BLaER1 (cell line): ENCODE measurements around the gene ATOH8.

Experiments used
- H3K27ac ChIP-seq: shearing (Covaris generic); formaldehyde crosslinking; 2 replicates; pipeline ENCODE4 v1.8.1; 2022
- H3K27me3 ChIP-seq: shearing (Covaris generic); formaldehyde crosslinking; 2 replicates; pipeline ENCODE4 v1.8.1; 2022
- H3K36me3 ChIP-seq: shearing (Covaris generic); formaldehyde crosslinking; 2 replicates; pipeline ENCODE4 v1.8.1; 2022
- H3K4me1 ChIP-seq: shearing (Covaris generic); formaldehyde crosslinking; 2 replicates; pipeline ENCODE4 v1.8.1; 2022
- H3K4me2 ChIP-seq: shearing (Covaris generic); formaldehyde crosslinking; 2 replicates; pipeline ENCODE4 v1.8.1; 2022
- H3K4me3 ChIP-seq: shearing (Covaris generic); formaldehyde crosslinking; 2 replicates; pipeline ENCODE4 v1.8.1; 2022
- H3K9ac ChIP-seq: shearing (Covaris generic); formaldehyde crosslinking; 2 replicates; pipeline ENCODE4 v1.8.1; 2022
- H3K9me3 ChIP-seq: shearing (Covaris generic); formaldehyde crosslinking; 2 replicates; pipeline ENCODE4 v1.8.1; 2022
- H4K20me1 ChIP-seq: shearing (Covaris generic); formaldehyde crosslinking; 2 replicates; pipeline ENCODE4 v1.8.1; 2022
- Cebpa-rat ChIP-seq: shearing (Covaris generic); IDR thresholded peaks from 2 replicates; pipeline ENCODE4 v1.8.1; 2022

ATOH8 gene

GRCh38 chr2:85760371-85760770, 6.6 kb downstream of the ATOH8 start:
- Histone ChIP-seq H3K27me3 (peaks cover 30% of the 10 kb centered on the region), H3K4me3 (no peak overlapping the region), H3K9me3 (no peaks in the 10 kb centered on the region), H3K27ac (no peak overlapping the region), H3K9ac (no peak overlapping the region), H3K4me2 (no peak overlapping the region), H3K36me3 (no peaks in the 10 kb centered on the region), H3K4me1 (peaks cover 20% of the 10 kb centered on the region), H4K20me1 (peaks cover 25% of the 10 kb centered on the region)
- no peak for TF ChIP-seq Cebpa-rat

DNA sequence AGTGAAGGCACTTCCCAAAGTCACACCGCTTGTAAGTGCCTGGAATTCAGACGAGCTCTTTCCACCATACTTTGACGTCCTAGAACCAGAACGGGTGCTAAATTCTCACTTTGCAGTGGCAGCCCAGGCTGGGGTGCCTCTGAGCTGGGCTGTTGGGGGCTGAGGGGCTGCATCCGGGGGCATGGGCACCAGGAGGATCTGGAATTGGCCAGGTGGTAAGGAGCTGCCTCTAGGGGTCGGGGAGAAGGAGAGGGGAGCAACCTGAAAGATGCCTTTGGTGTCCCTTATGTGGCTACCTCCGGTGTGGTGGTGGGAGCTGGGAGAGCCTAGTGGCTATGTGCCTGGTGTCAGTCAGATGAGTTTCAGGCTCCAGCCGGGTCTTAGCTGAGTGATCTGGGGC, 7.1 kb downstream of the ATOH8 start:
- H3K27ac ChIP-seq = no peak overlapping the region
- no peak for TF ChIP-seq Cebpa-rat
- H3K9ac ChIP-seq = no peak overlapping the region
- H4K20me1 ChIP-seq = peaks cover 22% of the 10 kb centered on the region; the same call in 1 of the 2 replicates
- peaks cover 16% of the 10 kb centered on the region for H3K4me1 ChIP-seq
- H3K4me3 ChIP-seq = no peak overlapping the region
- no peak overlapping the region for H3K4me2 ChIP-seq
- no peaks in the 10 kb centered on the region for H3K9me3 ChIP-seq
- no peaks in the 10 kb centered on the region for H3K36me3 ChIP-seq
- H3K27me3 ChIP-seq = peaks cover 25% of the 10 kb centered on the region

- H3K4me2 ChIP-seq = no peak overlapping the region
- H3K9ac ChIP-seq = no peak overlapping the region
- no peaks in the 10 kb centered on the region for H3K9me3 ChIP-seq
- H3K4me3 ChIP-seq = no peak overlapping the region
- H3K36me3 ChIP-seq = no peaks in the 10 kb centered on the region
- H3K27ac ChIP-seq = no peak overlapping the region
- no peak for TF ChIP-seq Cebpa-rat
- peaks cover 16% of the 10 kb centered on the region; the same call in 1 of the 2 replicates for H4K20me1 ChIP-seq
- H3K4me1 ChIP-seq = peaks cover 16% of the 10 kb centered on the region
- peaks cover 19% of the 10 kb centered on the region for H3K27me3 ChIP-seq
These were observed 7.7 kb downstream of the ATOH8 start for GRCh38 chr2:85761512-85761944.

DNA sequence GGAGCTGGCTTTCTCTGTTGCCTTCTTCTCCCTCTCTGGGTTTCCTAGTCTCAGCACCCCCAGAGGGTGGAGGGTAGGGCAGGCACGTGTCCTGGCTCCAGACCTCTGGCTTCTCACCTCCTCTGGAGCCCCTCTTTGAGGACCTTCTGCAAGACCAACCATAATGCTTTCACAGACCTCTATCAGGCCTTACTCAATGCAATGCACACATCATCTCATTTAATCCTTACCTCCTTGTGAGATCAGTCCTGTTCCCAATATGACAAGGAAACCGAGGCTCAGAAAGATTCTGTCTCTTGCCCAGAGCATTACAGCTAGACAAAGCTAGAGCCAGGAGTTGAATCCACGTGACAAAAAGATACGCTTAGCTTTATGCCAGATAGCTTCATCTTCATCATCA, 8.2 kb downstream of the ATOH8 start:
- no peaks in the 10 kb centered on the region for H3K9me3 ChIP-seq
- H3K4me2 ChIP-seq = no peak overlapping the region
- peaks cover 15% of the 10 kb centered on the region for H3K27me3 ChIP-seq
- H3K9ac ChIP-seq = no peak overlapping the region
- H4K20me1 ChIP-seq = peaks cover 12% of the 10 kb centered on the region; the same call in 1 of the 2 replicates
- H3K36me3 ChIP-seq = no peaks in the 10 kb centered on the region
- no peak overlapping the region for H3K27ac ChIP-seq
- no peak for TF ChIP-seq Cebpa-rat
- no peak overlapping the region for H3K4me3 ChIP-seq
- peaks cover 16% of the 10 kb centered on the region for H3K4me1 ChIP-seq

DNA sequence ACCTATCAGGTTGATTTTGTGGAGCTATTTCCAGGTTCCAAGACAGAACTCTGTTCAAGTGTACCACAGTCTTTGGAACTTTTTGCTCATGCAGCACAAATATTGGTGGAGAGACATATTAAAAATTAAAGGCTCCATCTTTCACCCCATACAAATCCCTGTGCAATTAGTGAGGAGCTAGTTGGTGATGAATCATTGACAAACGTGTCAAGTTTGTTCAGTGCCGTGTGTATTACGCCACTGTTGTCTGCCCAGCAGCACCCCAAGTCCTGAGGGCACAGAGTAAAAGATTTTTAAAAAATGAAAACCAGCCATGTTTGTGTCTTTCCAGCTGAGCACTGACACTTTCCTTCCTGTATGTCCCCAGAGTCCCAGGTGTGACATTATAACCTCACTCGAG, 9.3 kb downstream of the ATOH8 start:
- Histone ChIP-seq H3K27ac (no peak overlapping the region), H3K4me2 (peak overlapping the region; percentile 13), H4K20me1 (peaks cover 7% of the 10 kb centered on the region; the same call in 1 of the 2 replicates), H3K9ac (no peak overlapping the region), H3K9me3 (no peaks in the 10 kb centered on the region), H3K4me3 (no peak overlapping the region), H3K27me3 (0 out of 2 replicates have a peak, but pooled peaks cover 4% of the 10 kb centered on the region), H3K4me1 (peaks cover 16% of the 10 kb centered on the region), H3K36me3 (no peaks in the 10 kb centered on the region)
- TF ChIP-seq Cebpa-rat = no peak

DNA sequence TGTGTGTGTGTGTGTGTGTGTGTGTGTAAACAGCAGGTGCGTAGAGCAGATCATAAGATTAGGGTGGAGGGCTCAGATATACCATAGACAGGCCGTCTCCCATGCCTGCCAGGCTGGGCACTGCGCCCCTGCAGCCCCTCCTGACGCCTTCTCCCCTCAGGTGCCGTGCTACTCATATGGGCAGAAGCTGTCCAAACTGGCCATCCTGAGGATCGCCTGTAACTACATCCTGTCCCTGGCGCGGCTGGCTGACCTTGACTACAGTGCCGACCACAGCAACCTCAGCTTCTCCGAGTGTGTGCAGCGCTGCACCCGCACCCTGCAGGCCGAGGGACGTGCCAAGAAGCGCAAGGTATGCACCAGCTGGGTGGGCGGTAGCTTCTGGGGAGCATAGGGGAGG, 10.0 kb downstream of the ATOH8 start:
- no peaks in the 10 kb centered on the region for H3K27me3 ChIP-seq
- H3K9me3 ChIP-seq = no peaks in the 10 kb centered on the region

DNA sequence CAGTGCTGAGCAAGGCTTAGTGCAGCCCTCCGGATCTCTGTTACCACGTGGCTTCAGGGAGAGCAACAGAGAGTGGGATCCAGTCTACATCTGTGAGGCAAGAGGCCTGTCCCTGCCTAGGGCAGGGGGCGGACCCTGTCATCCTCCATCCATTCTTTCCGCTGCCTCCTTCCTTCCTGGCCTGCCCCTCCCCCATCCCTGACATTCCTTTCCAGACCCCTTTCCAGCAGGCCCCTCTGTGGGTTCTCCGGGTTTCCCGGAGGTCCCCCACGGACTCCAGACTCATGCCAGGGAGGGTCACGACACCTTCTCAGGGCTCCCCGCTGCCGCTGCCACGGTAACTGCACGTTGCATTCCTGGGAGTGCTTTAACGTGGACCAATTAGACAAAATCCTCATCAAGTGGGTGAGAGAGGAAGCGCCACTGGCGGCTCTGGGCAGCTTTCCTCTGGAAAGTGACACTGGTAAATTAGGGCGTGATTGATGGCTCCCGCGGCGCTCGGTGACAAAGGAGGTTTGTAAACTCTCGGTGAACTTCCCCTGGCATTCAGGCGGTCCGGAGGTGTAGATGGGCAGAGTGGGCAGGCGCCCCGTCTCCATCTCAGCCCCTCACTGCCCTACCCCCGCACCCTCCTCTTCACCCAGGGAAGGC, 11.4 kb downstream of the ATOH8 start:
- Histone ChIP-seq H3K4me3 (no peak overlapping the region), H3K4me2 (no peak overlapping the region), H4K20me1 (no peaks in the 10 kb centered on the region; the same call in 1 of the 2 replicates), H3K4me1 (peaks cover 23% of the 10 kb centered on the region), H3K27me3 (no peaks in the 10 kb centered on the region), H3K9ac (no peak overlapping the region), H3K27ac (no peak overlapping the region), H3K36me3 (no peaks in the 10 kb centered on the region), H3K9me3 (no peaks in the 10 kb centered on the region)
- TF ChIP-seq Cebpa-rat = no peak

More for the DNA sequence above, 10.0 kb downstream of the ATOH8 start:
- Histone ChIP-seq H3K4me3 (no peak overlapping the region), H4K20me1 (peaks cover 2% of the 10 kb centered on the region; the same call in 1 of the 2 replicates), H3K9ac (no peak overlapping the region), H3K36me3 (no peaks in the 10 kb centered on the region), H3K4me1 (peaks cover 17% of the 10 kb centered on the region), H3K27ac (no peak overlapping the region), H3K4me2 (peak overlapping the region; percentile 13)
- TF ChIP-seq Cebpa-rat = no peak

DNA sequence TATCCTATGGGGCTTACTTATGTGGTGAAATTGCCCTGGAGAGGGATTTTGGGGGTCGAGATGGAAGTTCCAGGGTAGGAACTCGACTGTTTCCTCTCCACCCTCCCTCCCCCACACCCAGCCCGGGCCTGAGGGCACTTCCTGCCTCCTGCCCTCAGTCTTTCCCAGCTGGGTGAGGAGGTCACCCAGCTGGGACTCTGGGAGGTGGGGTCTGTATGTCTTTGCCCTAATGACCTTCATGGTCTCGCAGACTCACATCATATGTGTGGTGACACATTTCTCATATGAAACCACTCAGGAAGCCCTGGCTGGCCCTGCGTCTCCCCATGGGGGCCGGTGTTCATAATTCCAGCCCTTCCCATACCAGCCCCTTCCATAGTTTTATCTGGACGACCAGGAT, 12.4 kb downstream of the ATOH8 start:
- H3K4me3 ChIP-seq = no peak overlapping the region
- no peak overlapping the region for H3K9ac ChIP-seq
- H3K27ac ChIP-seq = no peak overlapping the region
- no peaks in the 10 kb centered on the region for H3K27me3 ChIP-seq
- H3K4me1 ChIP-seq = peaks cover 23% of the 10 kb centered on the region
- no peaks in the 10 kb centered on the region; the same call in 1 of the 2 replicates for H4K20me1 ChIP-seq
- no peak for TF ChIP-seq Cebpa-rat
- H3K36me3 ChIP-seq = no peaks in the 10 kb centered on the region
- no peak overlapping the region for H3K4me2 ChIP-seq
- H3K9me3 ChIP-seq = no peaks in the 10 kb centered on the region

DNA sequence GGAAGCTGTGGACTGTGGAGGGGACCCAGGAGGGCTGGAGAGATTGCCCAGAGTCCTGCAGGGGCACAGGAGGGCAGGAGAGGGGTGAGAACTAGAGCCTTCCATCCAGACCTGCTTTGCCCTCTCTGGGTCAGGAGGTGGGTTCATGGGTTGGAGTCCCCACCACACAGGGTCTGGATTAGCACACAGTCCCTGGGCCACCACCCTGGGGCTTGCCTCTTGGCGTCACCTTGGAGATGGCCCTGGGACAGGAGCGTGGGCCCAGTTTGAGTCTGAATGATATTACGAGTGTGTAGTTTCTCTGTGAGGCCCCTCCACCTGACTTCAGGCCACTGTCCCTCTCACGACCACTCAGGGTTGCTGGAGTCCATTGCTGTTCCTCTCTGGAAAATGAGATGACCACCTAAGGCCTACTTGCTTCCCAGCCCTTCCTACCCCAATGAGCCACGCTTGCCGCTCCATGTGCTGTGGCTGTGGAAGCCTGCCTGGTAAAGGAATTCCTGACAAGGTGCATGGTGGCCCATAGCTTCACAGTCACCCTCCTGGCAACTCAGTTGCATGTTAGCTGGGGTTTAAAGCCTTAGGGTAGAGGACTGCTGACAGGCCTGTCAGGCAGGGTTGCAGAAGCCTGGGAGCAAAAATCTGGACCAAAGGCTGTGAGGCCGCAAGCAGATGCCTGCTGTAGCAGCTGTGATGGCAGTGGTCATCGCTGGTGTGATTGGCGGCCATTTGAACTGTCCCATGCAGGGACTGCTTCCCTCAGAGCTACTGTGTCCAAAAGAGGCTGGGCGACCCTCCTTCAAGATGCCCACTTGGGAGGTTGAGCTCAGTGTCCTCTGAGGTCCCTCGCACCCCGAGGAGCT, 14.2 kb downstream of the ATOH8 start:
- Histone ChIP-seq H3K27ac (no peak overlapping the region), H3K9ac (no peak overlapping the region), H3K4me2 (peak overlapping the region; percentile 48), H4K20me1 (no peaks in the 10 kb centered on the region; the same call in 1 of the 2 replicates), H3K36me3 (no peaks in the 10 kb centered on the region), H3K9me3 (no peaks in the 10 kb centered on the region), H3K4me3 (no peak overlapping the region), H3K4me1 (peaks cover 23% of the 10 kb centered on the region), H3K27me3 (peaks cover 17% of the 10 kb centered on the region)
- no peak for TF ChIP-seq Cebpa-rat

DNA sequence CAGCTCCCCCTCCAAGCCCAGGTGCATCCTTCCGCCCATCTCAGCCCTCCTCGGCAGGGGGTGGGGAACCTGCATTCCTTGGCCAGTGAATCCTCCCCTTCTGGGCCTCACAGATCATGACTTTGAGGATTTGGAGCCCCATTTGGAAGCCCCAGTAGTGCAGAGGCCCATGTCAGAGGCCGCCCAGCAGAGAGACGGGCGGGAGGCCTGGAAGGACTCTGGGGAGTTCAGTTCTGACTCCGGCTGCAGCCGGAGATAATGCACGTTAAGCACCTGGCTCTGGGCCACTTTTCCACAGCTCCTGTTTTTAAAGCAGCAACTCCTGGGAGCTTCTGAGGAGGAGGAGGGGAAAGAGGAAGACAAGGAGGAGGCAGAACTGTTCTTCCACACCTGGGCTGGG, 14.9 kb downstream of the ATOH8 start:
- no peak overlapping the region for H3K27ac ChIP-seq
- H3K36me3 ChIP-seq = no peaks in the 10 kb centered on the region
- H3K4me2 ChIP-seq = peak overlapping the region; percentile 48
- TF ChIP-seq Cebpa-rat = no peak
- H3K27me3 ChIP-seq = peaks cover 24% of the 10 kb centered on the region
- peaks cover 16% of the 10 kb centered on the region for H3K4me1 ChIP-seq
- no peaks in the 10 kb centered on the region; the same call in 1 of the 2 replicates for H4K20me1 ChIP-seq
- H3K4me3 ChIP-seq = no peak overlapping the region
- no peak overlapping the region for H3K9ac ChIP-seq
- H3K9me3 ChIP-seq = no peaks in the 10 kb centered on the region
